ENCODE data around the gene CAMK2N1. TPM values are rescaled to one million over a fixed set of nuclear protein-coding genes. Genes with fewer than 3 reads are reported as not detected.

The CAMK2N1 gene
- total RNA-seq, 2 donors from 2014 or later = 12.3 to 22.9 TPM

- intact Hi-C loops (cut with DNase I) = loop anchor here (2.0 to 10.0 kb wide), 3 partner anchors 52 to 1614 kb away; no protein-coding TSS in a partner anchor
- no peak for DNase-seq (ENCODE audit: low spot score)
Observed at GRCh38 chr1:20499105-20499504, 13.1 kb upstream of the CAMK2N1 start.

DNA sequence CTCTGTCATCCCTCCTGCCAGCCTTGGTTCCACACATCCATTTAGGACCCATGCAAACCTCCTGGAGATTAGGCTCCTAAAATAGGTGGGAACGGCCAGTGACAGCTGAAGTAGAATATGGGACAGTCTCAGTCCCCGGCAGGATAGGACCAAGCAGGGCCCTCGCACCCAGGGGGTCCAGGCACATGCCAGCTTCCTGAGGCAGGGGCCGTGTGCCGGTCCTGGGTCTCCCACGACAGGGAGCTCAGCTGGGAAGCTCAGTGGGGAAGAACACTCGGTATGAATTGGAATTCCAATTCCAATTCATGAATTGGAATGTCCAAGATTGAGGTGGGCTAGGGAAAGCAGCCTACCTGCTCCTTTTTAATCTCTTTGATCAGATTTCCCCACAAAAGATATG is 12.1 kb upstream of the CAMK2N1 start:
- intact Hi-C loops (cut with DNase I) = loop anchor here (2.0 to 10.0 kb wide), 3 partner anchors 51 to 1613 kb away; no protein-coding TSS in a partner anchor
- peak; percentile 70 for DNase-seq (ENCODE audit: low spot score)

GRCh38 chr1:20497506-20497905 is 11.5 kb upstream of the CAMK2N1 start:
- no peak for DNase-seq (ENCODE audit: low spot score)
- intact Hi-C loops (cut with DNase I) = loop anchor here (10.0 kb wide), 2 partner anchors 123 to 1613 kb away; no protein-coding TSS in a partner anchor

DNA sequence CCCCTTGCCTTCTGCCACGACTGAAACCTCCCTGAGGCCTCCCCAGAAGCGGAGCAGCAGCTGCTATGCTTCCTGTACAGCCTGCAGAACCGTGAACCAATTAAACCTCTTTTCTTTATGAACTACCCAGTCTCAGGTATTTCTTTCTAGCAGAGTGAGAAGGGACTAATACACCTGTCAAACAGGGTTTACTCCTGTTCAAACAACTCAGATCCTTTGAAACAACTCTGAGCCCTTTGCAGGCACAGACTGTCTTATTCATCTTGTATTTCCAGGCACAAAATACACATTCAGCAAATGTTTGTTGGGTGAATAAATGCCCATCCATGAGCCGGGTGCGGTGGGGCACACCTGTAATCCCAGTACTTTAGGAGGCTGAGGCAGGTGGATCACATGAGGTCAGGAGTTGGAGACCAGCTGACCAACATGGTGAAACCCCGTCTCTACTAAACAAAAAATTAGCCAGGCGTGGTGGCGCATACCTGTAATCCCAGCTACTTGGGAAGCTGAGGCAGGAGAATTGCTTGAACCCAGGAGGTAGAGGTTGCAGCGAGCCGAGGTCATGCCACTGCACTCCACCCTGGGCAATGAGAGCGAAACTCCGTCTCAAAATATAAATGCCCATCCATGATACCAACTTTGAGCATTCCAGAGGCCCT is 10.8 kb upstream of the CAMK2N1 start:
- intact Hi-C loops (cut with DNase I) = loop anchor here (10.0 kb wide), 2 partner anchors 122 to 1612 kb away; no protein-coding TSS in a partner anchor
- peak; percentile 36 for DNase-seq (ENCODE audit: low spot score)

- no peak for DNase-seq (ENCODE audit: low spot score)
- intact Hi-C loops (cut with DNase I) = loop anchor here (10.0 kb wide), 2 partner anchors 121 to 1611 kb away; no protein-coding TSS in a partner anchor
Observed at GRCh38 chr1:20496241-20496661, 10.2 kb upstream of the CAMK2N1 start.

DNA sequence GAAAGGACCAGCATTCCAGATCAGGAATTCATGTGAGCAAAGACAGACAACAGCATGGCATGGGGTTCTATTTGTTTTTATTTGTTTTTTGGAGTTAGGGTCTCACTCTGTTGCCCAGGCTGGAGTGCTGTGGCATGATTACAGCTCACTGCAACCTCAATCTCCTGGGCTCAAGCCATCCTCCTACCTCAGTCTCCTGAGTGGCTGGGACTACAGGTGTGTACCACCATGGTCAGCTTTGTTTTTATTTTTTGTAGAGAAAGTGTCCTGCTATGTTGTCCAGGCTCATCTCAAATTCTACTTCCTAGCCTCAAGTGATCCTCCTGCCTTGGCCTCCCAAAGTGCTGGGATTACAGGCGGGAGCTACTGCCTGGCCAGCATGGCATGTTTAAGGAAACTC is 9.7 kb upstream of the CAMK2N1 start:
- intact Hi-C loops (cut with DNase I) = loop anchor here (10.0 kb wide), 2 partner anchors 121 to 1611 kb away; no protein-coding TSS in a partner anchor
- DNase-seq (ENCODE audit: low spot score) = peak; percentile 11

- DNase-seq (ENCODE audit: low spot score) = peak; percentile 59
Observed at GRCh38 chr1:20494609-20495311, 8.8 kb upstream of the CAMK2N1 start.

GRCh38 chr1:20493839-20494608 is 8.0 kb upstream of the CAMK2N1 start:
- DNase-seq (ENCODE audit: low spot score) = peak; percentile 95
- intact Hi-C loops (cut with DNase I) = loop anchor here (5.0 to 10.0 kb wide), 4 partner anchors 119 to 1609 kb away; no protein-coding TSS in a partner anchor

More at GRCh38 chr1:20494609-20495311, 8.8 kb upstream of the CAMK2N1 start:
- intact Hi-C loops (cut with DNase I) = loop anchor here (5.0 to 10.0 kb wide), 4 partner anchors 120 to 1610 kb away; no protein-coding TSS in a partner anchor

- intact Hi-C loops (cut with DNase I) = loop anchor here (5.0 to 10.0 kb wide), 4 partner anchors 119 to 1609 kb away; no protein-coding TSS in a partner anchor
- no peak for DNase-seq (ENCODE audit: low spot score)
Observed at GRCh38 chr1:20493309-20493708, 7.3 kb upstream of the CAMK2N1 start.

DNA sequence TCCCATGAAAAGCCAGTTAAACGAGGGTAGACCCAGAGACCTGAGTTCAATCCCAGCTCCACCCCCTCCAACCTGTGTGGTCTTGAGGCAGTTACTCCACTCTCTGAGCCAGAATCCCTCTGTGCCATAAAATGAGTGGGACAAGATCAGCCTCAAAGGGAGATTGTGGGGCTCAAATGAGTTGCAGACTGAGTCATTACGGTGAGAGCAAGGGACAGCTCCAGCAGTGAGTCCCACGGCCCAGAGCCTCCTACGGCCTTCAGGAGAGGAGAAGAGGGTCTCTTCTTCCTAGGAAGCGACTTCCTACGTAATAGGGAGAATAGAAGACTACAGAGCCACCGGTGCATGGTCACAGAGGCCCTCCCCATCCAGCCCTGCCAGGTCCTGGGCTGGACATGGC is 6.7 kb upstream of the CAMK2N1 start:
- intact Hi-C loops (cut with DNase I) = loop anchor here (5.0 to 10.0 kb wide), 4 partner anchors 118 to 1608 kb away; no protein-coding TSS in a partner anchor
- peak; percentile 13 for DNase-seq (ENCODE audit: low spot score)

GRCh38 chr1:20491866-20492265 is 5.9 kb upstream of the CAMK2N1 start:
- DNase-seq (ENCODE audit: low spot score) = peak; percentile 56
- intact Hi-C loops (cut with DNase I) = loop anchor here (5.0 to 10.0 kb wide), 4 partner anchors 117 to 1607 kb away; no protein-coding TSS in a partner anchor

DNA sequence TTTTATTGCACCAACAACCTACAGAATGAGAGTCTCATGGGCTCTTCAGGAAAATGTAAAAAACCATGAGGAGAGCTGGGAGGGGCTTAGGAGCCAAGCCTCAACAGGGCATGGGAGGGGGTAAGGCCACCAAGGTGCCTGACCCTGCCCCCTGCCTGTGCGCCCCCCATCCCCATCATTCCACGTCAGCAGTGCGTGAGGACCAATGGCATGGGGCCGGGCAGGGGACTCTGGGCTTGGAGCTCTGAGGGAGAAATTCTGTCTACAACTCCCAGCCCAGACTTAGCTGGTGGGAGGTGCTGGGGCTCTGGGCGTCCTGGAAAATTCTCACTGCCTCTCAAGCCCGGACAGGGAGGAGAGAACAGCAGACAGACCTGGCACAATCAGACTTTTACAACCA is 5.2 kb upstream of the CAMK2N1 start:
- intact Hi-C loops (cut with DNase I) = loop anchor here (5.0 to 10.0 kb wide), 4 partner anchors 116 to 1606 kb away; no protein-coding TSS in a partner anchor
- peak; percentile 66 for DNase-seq (ENCODE audit: low spot score)

- DNase-seq (ENCODE audit: low spot score) = no peak
- intact Hi-C loops (cut with DNase I) = loop anchor here in 1 of 2 donors (5.0 kb wide), 1 partner anchor 275 kb away; no protein-coding TSS in a partner anchor
Observed at GRCh38 chr1:20487236-20487590, 1.2 kb upstream of the CAMK2N1 start.

GRCh38 chr1:20486457-20487235 is 636 bp upstream of the CAMK2N1 start:
- peak; percentile 71 for DNase-seq (ENCODE audit: low spot score)
- intact Hi-C loops (cut with DNase I) = loop anchor here in 1 of 2 donors (5.0 kb wide), 1 partner anchor 274 kb away; no protein-coding TSS in a partner anchor

- DNase-seq (ENCODE audit: low spot score) = no peak
- intact Hi-C loops (cut with DNase I) = loop anchor here in 1 of 2 donors (5.0 kb wide), 1 partner anchor 272 kb away; no protein-coding TSS in a partner anchor
Observed at GRCh38 chr1:20484519-20485462, 1.2 kb downstream of the CAMK2N1 start.

GRCh38 chr1:20483833-20484518 is 2.0 kb downstream of the CAMK2N1 start:
- intact Hi-C loops (cut with DNase I) = no loop called here
- no peak for DNase-seq (ENCODE audit: low spot score)

Measured in posterior vena cava (tissue), 2 donors.